ENCODE measurements around the gene WDPCP.

DNA sequence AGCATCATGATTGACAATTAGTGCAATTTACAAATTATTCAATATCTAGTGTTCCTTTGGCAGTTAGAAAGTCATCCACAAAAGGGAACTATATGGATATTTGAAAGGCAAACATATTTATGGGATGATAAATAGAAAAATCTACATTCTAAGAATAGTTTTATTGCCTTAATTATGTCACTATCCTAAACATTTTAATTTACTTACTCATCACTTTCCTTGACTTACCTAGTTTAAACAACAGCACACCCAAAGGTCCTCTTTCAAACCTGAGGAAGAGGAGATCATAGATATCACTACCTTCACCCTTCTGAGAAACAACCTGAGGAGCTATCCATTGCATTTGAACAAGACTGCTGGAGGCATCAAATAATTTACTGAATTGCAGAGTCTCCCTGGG, 184.5 kb downstream of the WDPCP start:
- TF ChIP-seq, protein P1, sequence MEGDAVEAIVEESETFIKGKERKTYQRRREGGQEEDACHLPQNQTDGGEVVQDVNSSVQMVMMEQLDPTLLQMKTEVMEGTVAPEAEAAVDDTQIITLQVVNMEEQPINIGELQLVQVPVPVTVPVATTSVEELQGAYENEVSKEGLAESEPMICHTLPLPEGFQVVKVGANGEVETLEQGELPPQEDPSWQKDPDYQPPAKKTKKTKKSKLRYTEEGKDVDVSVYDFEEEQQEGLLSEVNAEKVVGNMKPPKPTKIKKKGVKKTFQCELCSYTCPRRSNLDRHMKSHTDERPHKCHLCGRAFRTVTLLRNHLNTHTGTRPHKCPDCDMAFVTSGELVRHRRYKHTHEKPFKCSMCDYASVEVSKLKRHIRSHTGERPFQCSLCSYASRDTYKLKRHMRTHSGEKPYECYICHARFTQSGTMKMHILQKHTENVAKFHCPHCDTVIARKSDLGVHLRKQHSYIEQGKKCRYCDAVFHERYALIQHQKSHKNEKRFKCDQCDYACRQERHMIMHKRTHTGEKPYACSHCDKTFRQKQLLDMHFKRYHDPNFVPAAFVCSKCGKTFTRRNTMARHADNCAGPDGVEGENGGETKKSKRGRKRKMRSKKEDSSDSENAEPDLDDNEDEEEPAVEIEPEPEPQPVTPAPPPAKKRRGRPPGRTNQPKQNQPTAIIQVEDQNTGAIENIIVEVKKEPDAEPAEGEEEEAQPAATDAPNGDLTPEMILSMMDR (conservative IDR thresholded peaks at IDR 0.05) = no peak
- no peak for TF ChIP-seq ZFX (IDR thresholded peaks at IDR 0.05)
